ENCODE results near the gene BMPER.
A peak's percentile ranks its signal among the peaks of the same experiment; 100 is the strongest.

Gene BMPER

DNA sequence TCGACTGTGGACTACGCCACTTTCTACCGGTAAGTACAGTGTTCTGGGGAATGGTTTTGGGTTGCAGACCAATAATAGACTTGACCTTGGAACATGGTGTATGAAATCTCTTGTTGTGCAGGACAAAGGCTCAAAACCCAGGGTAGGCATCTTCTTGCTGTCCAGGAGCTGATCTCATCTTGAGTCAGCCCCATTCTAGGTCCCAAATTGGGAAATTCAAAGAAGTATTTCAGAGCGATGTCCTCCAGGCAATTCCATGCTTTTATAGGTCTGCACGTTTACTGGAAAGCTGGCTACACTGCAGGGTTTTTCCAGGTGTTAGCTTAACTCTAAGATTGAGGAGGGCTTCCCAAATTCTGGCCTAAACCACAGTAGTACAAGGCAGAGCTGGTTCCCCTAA is 180.7 kb downstream of the BMPER start:
- no peak for TF ChIP-seq CTCF (IDR thresholded peaks at IDR 0.05; ENCODE audit: insufficient read depth, low read length, poor library complexity, severe bottlenecking)
- Histone ChIP-seq H3K27me3 (replicated peaks; ENCODE audit: control insufficient read depth, insufficient read depth, low read length) (no peaks in the 10 kb centered on the region), H3K36me3 (ENCODE audit: control insufficient read depth, insufficient read depth, low read length) (no peaks in the 10 kb centered on the region), H3K4me3 (replicated peaks; ENCODE audit: low read depth, low read length) (no peak overlapping the region)
- no peak for DNase-seq (ENCODE audit: extremely low read depth, insufficient read length)

GRCh38 chr7:34086981-34087380 is 181.6 kb downstream of the BMPER start:
- Histone ChIP-seq H3K27me3 (replicated peaks; ENCODE audit: control insufficient read depth, insufficient read depth, low read length) (no peaks in the 10 kb centered on the region), H3K36me3 (ENCODE audit: control insufficient read depth, insufficient read depth, low read length) (no peaks in the 10 kb centered on the region), H3K4me3 (replicated peaks; ENCODE audit: low read depth, low read length) (no peak overlapping the region)
- TF ChIP-seq CTCF (IDR thresholded peaks at IDR 0.05; ENCODE audit: insufficient read depth, low read length, poor library complexity, severe bottlenecking), result no peak
- no peak for DNase-seq (ENCODE audit: extremely low read depth, insufficient read length)

DNA sequence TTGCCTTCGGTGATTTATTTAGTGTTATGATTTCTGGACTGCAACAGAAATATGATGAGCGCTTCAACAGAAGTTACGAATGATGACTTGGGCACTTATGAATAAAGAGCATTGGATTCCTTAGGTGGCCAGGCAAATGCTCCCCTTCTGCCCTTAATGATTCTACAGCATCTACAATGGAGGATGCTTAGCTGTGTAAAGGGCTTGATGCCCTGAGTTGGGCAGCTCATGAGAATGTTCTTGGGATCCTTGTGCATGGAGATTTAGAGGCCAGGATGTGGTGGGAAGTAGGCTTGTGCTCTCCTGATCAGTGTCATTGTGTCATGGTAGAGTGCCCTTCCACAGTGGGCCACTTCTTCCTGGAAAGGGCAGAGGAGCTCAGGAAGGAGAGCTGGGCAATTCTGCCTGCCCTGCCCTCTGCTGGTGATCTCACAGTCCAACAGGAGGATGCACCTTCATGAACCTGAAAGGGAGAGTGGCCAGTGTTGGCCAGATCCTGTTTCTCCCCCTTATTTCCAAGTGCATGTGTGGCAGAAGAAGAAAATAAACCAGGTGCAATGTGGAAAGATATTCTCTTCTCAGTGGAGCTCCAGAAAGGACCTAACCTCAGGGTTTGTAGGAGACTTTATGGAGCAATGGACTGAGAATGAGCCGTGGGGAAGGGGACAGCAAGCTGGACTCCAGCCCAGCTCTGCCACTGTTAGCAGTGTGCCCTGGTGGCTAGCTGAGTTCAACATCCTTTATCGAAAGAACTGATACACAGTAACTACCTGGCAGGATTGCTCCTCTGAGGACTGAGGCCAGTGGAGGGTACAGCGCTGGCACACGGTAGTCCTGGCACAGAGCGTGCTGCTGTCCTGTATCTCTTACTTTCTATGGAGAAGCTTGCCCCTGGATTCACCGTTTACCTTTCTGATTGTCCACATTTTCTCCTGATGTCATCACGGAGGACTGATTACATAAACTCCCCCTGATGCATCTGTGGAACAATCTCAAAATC is 182.9 kb downstream of the BMPER start:
- Histone ChIP-seq H3K4me3 (replicated peaks; ENCODE audit: low read depth, low read length) (no peak overlapping the region), H3K27me3 (replicated peaks; ENCODE audit: control insufficient read depth, insufficient read depth, low read length) (no peaks in the 10 kb centered on the region), H3K36me3 (ENCODE audit: control insufficient read depth, insufficient read depth, low read length) (no peaks in the 10 kb centered on the region)
- DNase-seq (ENCODE audit: extremely low read depth, insufficient read length), result no peak
- peak; percentile 52 for TF ChIP-seq CTCF (IDR thresholded peaks at IDR 0.05; ENCODE audit: insufficient read depth, low read length, poor library complexity, severe bottlenecking)

DNA sequence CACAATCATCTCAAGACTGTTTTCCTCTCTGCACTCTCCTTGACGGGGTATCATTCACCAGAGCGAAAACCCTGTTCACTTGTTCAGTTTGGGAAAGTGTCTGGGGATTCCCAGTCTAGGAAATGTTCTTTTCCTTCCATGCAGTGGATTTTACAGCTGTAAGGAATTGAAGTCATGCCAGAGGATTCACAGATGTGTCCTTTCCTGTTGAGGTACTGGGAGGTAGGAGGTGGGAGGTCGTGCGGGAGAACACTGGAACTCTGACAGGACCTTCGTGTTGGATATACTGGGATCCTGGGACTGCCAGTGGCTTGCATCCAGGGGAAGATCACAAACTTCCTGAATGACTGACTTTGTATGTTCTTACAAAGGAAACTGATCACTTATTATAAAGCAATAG is 185.5 kb downstream of the BMPER start:
- no peak overlapping the region for H3K4me3 ChIP-seq (replicated peaks; ENCODE audit: low read depth, low read length)
- TF ChIP-seq CTCF (IDR thresholded peaks at IDR 0.05; ENCODE audit: insufficient read depth, low read length, poor library complexity, severe bottlenecking), result no peak
- no peaks in the 10 kb centered on the region for H3K27me3 ChIP-seq (replicated peaks; ENCODE audit: control insufficient read depth, insufficient read depth, low read length)
- no peaks in the 10 kb centered on the region for H3K36me3 ChIP-seq (ENCODE audit: control insufficient read depth, insufficient read depth, low read length)
- no peak for DNase-seq (ENCODE audit: extremely low read depth, insufficient read length)

DNA sequence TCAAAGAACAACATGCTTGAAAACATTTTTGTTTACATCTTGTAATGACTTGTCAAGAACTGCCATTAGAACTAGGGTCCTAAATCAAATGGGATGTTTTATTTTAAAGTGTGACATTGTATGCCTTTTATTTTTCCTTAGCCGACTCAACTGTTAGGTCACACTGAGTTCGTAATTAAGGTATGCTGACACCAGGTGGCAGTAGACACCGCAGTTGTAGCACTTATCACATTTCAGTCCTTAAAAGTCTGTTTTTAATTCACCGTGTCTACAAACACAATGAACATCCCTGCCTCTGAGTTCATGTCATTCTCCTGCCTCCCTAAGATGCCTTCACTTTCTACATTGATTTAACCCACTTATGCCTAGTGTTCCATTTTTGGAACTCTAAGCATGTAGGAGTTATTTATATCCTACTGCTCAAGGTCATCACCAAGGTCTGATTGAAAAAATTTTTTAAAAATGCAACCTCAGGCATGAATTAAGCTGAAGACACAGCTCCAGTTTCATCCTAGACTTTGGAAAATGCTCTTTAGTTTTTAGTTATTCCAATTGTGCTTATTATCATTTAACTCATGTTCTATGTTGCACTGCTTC is 186.1 kb downstream of the BMPER start:
- TF ChIP-seq CTCF (IDR thresholded peaks at IDR 0.05; ENCODE audit: insufficient read depth, low read length, poor library complexity, severe bottlenecking), result peak; percentile 55
- H3K4me3 ChIP-seq (replicated peaks; ENCODE audit: low read depth, low read length), result no peak overlapping the region
- H3K27me3 ChIP-seq (replicated peaks; ENCODE audit: control insufficient read depth, insufficient read depth, low read length), result no peaks in the 10 kb centered on the region
- no peak for DNase-seq (ENCODE audit: extremely low read depth, insufficient read length)
- no peaks in the 10 kb centered on the region for H3K36me3 ChIP-seq (ENCODE audit: control insufficient read depth, insufficient read depth, low read length)
